ENCODE measurements around the gene SMG7. TPM values are rescaled to one million over a fixed set of nuclear protein-coding genes. Genes with fewer than 3 reads are reported as not detected.

The SMG7 gene
- total and polyA plus RNA-seq, 2 donors = 23.6 to 47.5 TPM

DNA sequence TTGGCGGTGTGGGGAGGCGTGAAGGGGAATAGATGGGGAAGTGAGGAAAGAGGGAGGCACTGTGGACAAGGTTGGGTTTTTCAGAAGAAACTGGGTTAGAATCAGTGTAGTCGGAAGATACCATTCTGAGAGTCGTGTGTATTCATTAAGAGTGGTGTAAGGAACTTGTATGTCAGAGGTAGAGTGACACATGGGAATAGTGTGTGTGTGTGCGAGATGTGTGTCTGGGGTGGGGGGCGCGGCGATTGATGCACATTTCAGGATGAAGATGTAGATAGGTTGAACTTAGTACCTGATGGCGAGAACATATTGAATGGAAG, 878 bp downstream of the SMG7 start:
- 24% methylated on average over 9 of the region's 9 CpGs for WGBS
- DNase-seq (ENCODE audit: extremely low spot score) = no peak
- Histone ChIP-seq H3K36me3 (ENCODE audit: insufficient read depth) (no peaks in the 10 kb centered on the region), H3K4me3 (ENCODE audit: low read depth, low read length) (peak overlapping the region; percentile 79), H3K27ac (ENCODE audit: low read depth) (no peak overlapping the region), H3K4me1 (ENCODE audit: insufficient read depth) (peaks cover 1% of the 10 kb centered on the region)

DNA sequence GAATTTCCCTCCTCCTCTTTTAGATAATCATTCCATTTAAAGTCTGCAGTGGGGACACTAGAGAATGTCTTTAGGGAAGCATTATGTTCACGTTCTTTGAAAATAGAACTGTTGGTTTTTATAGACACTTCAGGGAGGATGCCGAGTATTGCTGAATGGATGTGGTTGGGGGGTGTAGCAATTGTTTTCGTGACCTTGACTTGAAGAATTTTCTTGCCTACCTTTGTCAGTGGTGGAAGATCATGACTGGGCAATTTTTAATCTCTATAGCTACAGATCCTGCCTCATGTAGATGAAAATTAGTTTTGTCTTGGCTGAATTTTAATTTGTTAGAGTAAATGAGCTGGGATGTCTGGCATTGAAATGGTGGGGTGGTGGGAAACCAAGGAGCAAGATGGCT, 3.8 kb downstream of the SMG7 start:
- Histone ChIP-seq H3K27ac (ENCODE audit: low read depth) (no peak overlapping the region), H3K4me3 (ENCODE audit: low read depth, low read length) (no peak overlapping the region), H3K4me1 (ENCODE audit: insufficient read depth) (peaks cover 1% of the 10 kb centered on the region), H3K36me3 (ENCODE audit: insufficient read depth) (peaks cover 2% of the 10 kb centered on the region)
- 76% methylated on average over 3 of the region's 3 CpGs for WGBS
- no peak for DNase-seq (ENCODE audit: extremely low spot score)

DNA sequence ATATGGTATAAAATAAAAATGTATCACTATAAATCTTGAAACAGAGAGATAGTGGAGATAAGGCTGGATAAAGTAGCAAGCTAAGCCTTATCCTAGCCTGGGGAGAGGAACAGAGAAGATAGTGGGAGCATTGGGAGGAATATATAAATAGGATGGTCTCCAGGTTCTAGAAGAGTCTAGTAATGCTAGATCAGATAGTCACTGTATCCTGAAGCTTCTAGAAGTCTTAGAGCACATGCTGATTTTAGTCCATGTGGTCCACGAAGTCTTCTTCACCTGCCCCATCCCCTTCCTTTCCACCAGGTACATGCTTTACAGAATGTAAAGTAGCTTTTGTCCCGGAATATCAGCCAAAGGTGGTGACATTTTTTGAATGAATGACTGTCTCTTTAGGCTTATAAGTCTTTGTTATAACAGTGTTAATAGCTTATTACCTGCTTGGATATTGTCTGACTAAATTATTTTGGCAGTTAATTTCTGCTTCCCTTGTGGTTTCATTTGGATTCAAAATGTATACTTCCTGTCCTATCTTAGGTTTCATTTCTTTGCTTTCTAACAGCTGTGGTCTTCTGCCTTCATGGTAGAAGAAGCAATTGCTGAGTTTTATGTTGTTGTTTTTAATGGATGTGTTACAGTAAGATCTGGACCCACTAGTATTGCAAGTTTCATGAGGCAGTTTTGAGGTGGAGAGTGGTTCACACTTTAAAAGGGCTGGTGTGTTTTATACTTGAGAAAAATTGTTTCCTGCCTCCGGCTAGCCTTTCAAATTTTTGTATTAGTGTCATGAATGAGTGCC, 5.9 kb downstream of the SMG7 start:
- H3K36me3 ChIP-seq (ENCODE audit: insufficient read depth) = peaks cover 2% of the 10 kb centered on the region
- 84% methylated on average over 3 of the region's 3 CpGs for WGBS
- H3K4me1 ChIP-seq (ENCODE audit: insufficient read depth) = peaks cover 1% of the 10 kb centered on the region
- H3K4me3 ChIP-seq (ENCODE audit: low read depth, low read length) = no peak overlapping the region
- no peak for DNase-seq (ENCODE audit: extremely low spot score)
- no peak overlapping the region for H3K27ac ChIP-seq (ENCODE audit: low read depth)

DNA sequence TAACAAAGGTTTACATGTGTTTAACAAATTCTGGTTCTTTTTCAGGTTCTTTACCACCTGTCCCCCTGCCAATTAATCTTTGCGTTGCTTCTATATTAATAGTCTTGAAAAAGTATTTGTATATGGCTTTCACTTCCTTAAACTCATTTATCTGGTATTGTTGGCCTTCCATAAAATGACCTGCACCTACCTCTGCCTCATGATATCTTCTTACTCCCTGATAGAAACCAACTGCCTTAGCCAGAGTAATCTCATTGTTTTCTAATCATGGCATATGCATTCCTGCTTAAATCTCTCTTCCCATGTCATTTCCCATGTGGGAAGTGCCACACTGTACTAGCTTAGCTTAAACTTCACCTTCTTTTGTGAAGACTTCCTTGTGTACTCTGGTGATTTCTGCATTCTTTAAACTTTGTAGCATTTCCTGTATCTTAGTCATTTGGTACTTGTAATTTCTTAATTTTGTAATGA, 8.7 kb downstream of the SMG7 start:
- H3K4me3 ChIP-seq (ENCODE audit: low read depth, low read length) = no peak overlapping the region
- H3K27ac ChIP-seq (ENCODE audit: low read depth) = no peak overlapping the region
- peaks cover 2% of the 10 kb centered on the region for H3K36me3 ChIP-seq (ENCODE audit: insufficient read depth)
- DNase-seq (ENCODE audit: extremely low spot score) = no peak
- H3K4me1 ChIP-seq (ENCODE audit: insufficient read depth) = no peaks in the 10 kb centered on the region
- WGBS = 74% methylated on average over 1 of the region's 1 CpG

DNA sequence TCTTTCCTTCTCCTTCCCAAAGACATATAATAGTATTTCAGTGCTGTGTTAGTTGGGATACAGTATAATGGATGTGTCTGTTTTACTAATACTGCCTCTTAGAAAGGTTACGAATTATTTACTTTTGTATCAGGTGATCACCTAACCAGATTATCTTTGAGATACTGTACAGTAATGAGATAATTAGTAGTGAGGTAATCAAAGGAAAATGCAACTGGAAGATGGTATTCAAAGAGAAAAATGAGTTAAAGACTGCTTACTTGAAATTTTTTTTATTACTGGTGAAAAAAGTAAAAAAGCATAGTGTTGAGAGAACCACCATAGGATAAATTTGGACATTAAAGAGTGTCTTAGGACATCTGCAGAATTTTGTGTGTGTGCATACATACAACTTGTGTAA, 10.9 kb downstream of the SMG7 start:
- no peak overlapping the region for H3K27ac ChIP-seq (ENCODE audit: low read depth)
- no peaks in the 10 kb centered on the region for H3K4me1 ChIP-seq (ENCODE audit: insufficient read depth)
- DNase-seq (ENCODE audit: extremely low spot score) = no peak
- 81% methylated on average over 1 of the region's 1 CpG for WGBS
- peaks cover 2% of the 10 kb centered on the region for H3K36me3 ChIP-seq (ENCODE audit: insufficient read depth)
- H3K4me3 ChIP-seq (ENCODE audit: low read depth, low read length) = no peak overlapping the region

DNA sequence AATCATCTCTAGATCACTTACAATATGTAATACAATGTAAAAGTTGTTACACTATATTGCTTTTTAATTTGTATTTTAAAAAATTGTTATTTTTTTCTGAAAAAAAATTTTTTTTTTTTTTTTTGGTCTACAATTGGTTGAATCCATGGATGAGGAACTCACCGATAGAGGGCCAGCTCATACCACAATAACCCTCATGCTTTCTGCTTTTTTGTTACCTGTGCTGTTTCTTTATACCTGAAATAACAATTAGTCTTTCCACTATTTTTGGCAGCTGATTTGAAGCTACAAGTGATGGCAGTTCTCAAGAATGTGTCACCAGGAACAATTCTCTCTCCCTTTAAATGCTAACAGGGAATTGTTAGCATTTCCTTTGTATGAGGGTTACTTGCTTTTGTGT, 12.0 kb downstream of the SMG7 start:
- 100% methylated on average over 1 of the region's 1 CpG for WGBS
- no peak overlapping the region for H3K27ac ChIP-seq (ENCODE audit: low read depth)
- peaks cover 2% of the 10 kb centered on the region for H3K36me3 ChIP-seq (ENCODE audit: insufficient read depth)
- no peak for DNase-seq (ENCODE audit: extremely low spot score)
- H3K4me3 ChIP-seq (ENCODE audit: low read depth, low read length) = no peak overlapping the region
- no peaks in the 10 kb centered on the region for H3K4me1 ChIP-seq (ENCODE audit: insufficient read depth)

DNA sequence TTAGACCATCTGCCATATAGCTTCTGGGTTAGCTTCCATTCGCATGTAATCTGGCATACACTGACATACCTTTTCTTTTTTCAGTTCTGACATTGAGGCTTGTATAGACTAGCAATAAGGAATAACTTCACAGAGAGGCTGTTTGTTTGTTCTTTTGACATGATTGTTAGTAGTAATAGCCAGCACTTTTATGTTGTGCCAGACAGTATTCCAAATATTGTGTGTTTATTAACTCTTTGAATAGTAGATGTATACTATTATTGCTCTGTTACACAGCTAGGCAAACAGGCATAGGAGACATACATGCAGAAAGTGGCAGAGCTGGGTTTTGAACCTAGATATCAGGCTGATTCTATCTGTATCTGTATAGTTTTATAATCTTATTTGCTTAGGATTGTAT, 12.6 kb downstream of the SMG7 start:
- WGBS = 78% methylated on average over 1 of the region's 1 CpG
- no peak overlapping the region for H3K27ac ChIP-seq (ENCODE audit: low read depth)

DNA sequence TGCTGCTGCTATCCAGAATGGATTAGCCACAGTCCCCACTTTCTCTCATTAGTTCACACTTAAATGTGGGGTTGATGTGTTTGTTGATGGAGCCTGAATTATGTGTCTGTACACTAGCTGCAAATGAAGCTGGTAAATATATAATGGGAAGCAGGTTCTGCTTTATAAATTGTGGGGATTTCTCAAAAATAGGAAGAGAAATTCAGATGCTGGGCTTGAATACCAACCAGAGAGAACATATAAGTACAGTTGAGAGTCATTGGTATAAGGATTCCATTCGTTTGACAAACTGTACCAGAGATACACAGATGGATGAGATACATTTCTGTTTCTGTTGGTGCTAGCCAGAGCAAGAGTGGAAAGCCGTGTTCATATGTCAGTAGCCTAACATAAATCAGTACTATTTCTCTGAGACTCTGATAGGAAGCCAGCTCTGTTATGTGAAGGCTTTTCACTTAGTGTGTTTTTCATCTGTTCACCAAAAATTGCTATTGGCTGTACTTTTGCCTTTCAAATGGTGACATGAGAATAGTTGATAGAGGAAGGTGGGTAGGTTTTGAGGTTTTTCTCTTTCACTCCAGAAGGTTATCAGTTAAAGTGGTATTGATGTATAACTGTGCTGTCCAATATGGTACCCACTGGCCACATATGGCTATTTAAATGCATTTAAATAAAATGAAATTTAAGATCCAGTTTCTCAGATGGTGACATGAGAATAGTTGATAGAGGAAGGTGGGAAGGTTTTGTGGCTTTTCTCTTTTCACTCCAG, 15.6 kb downstream of the SMG7 start:
- H3K4me1 ChIP-seq (ENCODE audit: insufficient read depth) = no peaks in the 10 kb centered on the region
- no peaks in the 10 kb centered on the region for H3K36me3 ChIP-seq (ENCODE audit: insufficient read depth)
- H3K4me3 ChIP-seq (ENCODE audit: low read depth, low read length) = no peak overlapping the region
- WGBS = 85% methylated on average over 2 of the region's 2 CpGs
- H3K27ac ChIP-seq (ENCODE audit: low read depth) = no peak overlapping the region
- DNase-seq (ENCODE audit: extremely low spot score) = no peak

More for the DNA sequence above, 12.6 kb downstream of the SMG7 start:
- Histone ChIP-seq H3K4me1 (ENCODE audit: insufficient read depth) (no peaks in the 10 kb centered on the region), H3K4me3 (ENCODE audit: low read depth, low read length) (no peak overlapping the region), H3K36me3 (ENCODE audit: insufficient read depth) (peaks cover 2% of the 10 kb centered on the region)
- DNase-seq (ENCODE audit: extremely low spot score) = no peak

DNA sequence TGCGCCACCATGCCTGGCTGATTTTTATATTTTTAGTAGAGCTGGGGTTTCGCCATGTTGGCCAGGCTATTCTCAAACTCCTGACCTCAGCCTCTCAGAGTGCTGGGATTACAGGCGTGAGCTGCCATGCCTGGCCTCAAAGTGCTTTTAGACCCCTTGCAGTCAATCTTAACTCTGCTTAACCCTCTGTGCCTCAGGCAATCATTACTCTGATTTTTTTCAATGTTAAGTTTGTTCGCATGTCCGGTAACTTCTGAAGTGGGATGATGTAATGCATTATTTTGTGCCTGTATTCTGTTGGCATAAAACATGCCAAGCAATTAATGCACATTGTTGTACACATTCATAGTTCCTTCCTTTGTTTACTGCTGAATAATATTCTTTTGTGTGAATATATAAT, 18.6 kb downstream of the SMG7 start:
- no peak overlapping the region for H3K27ac ChIP-seq (ENCODE audit: low read depth)
- H3K36me3 ChIP-seq (ENCODE audit: insufficient read depth) = no peaks in the 10 kb centered on the region
- no peak for DNase-seq (ENCODE audit: extremely low spot score)
- 94% methylated on average over 5 of the region's 5 CpGs for WGBS
- H3K4me1 ChIP-seq (ENCODE audit: insufficient read depth) = no peaks in the 10 kb centered on the region
- no peak overlapping the region for H3K4me3 ChIP-seq (ENCODE audit: low read depth, low read length)

DNA sequence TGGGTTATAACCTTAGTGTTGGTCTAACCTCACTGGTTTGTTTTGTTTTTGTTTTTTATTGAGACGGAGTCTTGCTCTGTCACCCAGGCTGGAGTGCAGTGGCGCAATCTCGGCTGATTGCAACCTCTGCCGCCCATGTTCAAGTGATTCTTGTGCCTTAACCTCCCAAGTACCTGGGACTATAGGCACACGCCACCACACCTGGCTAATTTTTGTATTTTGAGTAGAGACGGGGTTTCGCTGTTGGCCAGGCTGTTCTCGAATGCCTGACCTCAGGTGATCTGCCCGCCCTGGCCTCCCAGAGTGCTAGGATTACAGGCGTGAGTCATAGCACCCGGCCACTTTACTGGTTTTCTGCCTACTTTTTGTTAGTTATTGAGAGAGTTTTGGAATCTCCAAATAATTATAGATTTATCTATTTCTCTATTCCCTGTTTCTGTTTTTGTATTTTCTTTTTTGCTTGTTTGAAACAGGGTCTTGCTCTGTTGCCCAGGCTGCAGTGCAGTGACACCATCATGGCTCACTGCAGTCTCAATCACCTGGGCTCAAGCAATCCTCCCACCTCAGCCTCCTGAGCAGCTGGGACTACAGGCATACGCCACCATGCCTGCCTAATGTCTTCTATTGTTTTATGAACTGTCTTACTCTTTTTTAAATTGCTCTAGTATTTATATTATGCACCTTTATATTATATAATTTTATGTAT, 21.4 kb downstream of the SMG7 start:
- Histone ChIP-seq H3K27ac (ENCODE audit: low read depth) (no peak overlapping the region), H3K36me3 (ENCODE audit: insufficient read depth) (no peaks in the 10 kb centered on the region), H3K4me3 (ENCODE audit: low read depth, low read length) (no peak overlapping the region), H3K4me1 (ENCODE audit: insufficient read depth) (no peaks in the 10 kb centered on the region)
- DNase-seq (ENCODE audit: extremely low spot score) = no peak
- WGBS = 91% methylated on average over 12 of the region's 12 CpGs

DNA sequence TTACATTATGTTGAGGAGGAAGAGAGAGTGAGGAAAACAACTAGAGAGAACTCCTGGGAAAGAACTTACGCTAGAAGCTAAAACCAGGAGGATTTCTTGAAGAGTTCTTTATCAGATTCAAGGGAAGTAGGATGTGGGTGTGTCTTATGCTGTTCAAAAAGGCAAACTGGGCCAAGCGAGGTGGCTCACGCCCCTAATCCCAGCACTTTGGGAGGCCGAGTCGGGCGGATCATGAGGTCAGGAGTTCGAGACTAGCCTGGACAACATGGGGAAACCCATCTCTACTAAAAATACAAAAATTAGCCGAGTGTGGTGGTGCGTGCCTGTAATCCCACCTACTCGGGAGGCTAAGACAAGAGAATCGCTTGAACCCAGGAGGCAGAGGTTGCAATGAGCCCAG, 23.1 kb downstream of the SMG7 start:
- Histone ChIP-seq H3K4me1 (ENCODE audit: insufficient read depth) (no peaks in the 10 kb centered on the region), H3K27ac (ENCODE audit: low read depth) (no peak overlapping the region), H3K4me3 (ENCODE audit: low read depth, low read length) (no peak overlapping the region), H3K36me3 (ENCODE audit: insufficient read depth) (no peaks in the 10 kb centered on the region)
- WGBS = 95% methylated on average over 11 of the region's 11 CpGs
- DNase-seq (ENCODE audit: extremely low spot score) = no peak

DNA sequence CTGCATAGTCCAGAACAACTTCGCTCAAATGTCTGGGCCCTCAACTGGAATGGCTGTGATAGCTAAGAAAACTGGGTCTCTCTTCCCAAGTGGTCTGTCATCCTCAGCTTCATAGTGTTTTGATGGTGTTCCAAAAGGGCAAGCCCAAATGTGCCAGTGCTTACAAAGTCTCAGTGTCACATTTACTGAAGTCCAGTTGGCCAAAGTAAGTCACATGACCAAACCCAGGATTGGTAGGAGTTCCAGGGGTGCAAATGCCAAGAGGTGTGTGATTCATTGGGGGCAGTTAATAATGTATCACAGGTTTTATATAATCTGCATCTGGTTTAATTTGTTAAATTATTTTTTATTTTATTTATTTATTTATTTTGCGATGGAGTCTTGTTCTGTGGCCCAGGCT, 24.9 kb downstream of the SMG7 start:
- H3K4me3 ChIP-seq (ENCODE audit: low read depth, low read length) = no peak overlapping the region
- no peaks in the 10 kb centered on the region for H3K4me1 ChIP-seq (ENCODE audit: insufficient read depth)
- no peak for DNase-seq (ENCODE audit: extremely low spot score)
- WGBS = 98% methylated on average over 2 of the region's 2 CpGs
- no peak overlapping the region for H3K27ac ChIP-seq (ENCODE audit: low read depth)
- no peaks in the 10 kb centered on the region for H3K36me3 ChIP-seq (ENCODE audit: insufficient read depth)

DNA sequence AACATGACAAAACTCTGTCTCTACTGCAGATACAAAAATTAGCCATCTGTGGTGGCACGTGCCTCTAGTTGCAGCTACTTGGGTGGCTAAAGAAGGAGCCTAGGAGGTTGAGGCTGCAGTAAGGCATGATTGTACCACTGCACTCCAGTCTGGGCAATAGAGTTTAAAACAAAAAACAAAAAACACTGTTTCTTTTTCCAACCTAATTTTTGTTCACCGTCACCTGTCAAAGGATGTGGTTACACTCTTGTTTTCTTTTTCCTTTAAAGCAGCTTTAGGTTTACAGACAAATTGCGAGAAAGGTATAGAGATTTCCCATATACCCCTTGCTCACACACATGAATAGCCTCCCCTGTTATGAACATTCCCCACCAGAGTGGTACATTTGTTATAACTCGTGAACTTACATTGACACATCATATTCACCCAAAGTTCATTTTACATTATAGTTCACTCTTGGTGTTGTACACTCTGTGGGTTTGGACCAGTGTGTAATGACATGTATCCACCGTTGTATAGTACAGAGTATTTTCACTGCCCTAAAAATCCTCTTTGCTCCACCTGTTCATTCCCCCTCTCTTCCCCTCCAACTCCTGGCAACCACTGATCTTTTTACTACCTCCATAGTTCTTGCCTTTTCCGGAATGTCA, 26.2 kb downstream of the SMG7 start:
- DNase-seq (ENCODE audit: extremely low spot score) = no peak
- Histone ChIP-seq H3K4me3 (ENCODE audit: low read depth, low read length) (no peak overlapping the region), H3K4me1 (ENCODE audit: insufficient read depth) (no peaks in the 10 kb centered on the region), H3K27ac (ENCODE audit: low read depth) (no peak overlapping the region), H3K36me3 (ENCODE audit: insufficient read depth) (no peaks in the 10 kb centered on the region)
- 89% methylated on average over 6 of the region's 6 CpGs for WGBS
